Measurements from ENCODE around the gene XYLT1. TPM values are rescaled to one million over a fixed set of nuclear protein-coding genes. Genes with fewer than 3 reads are reported as not detected.

The XYLT1 gene
- total and polyA plus RNA-seq, 2 of the 4 experiments (the other 2 are of a cell fraction): 9.0 to 12.7 TPM

GRCh38 chr16:17389384-17389783, 81.4 kb downstream of the XYLT1 start:
- Histone ChIP-seq H2BK20ac (ENCODE audit: low read depth, low read length) (no peak overlapping the region), H3K4ac (ENCODE audit: low read depth, low read length) (no peak overlapping the region), H2BK120ac (ENCODE audit: low read depth, low read length) (no peak overlapping the region), H2AFZ (replicated peaks; ENCODE audit: low read length, poor library complexity) (no peak overlapping the region), H2AK5ac (ENCODE audit: low read depth, low read length) (no peak overlapping the region), H3K4me3 (ENCODE audit: insufficient read depth, low read depth, low read length) (no peak overlapping the region), H2BK15ac (ENCODE audit: low read depth, low read length) (no peak overlapping the region), H3K9me1 (ENCODE audit: insufficient read depth, low read length) (0 out of 2 replicates have a peak, but pooled peaks cover 5% of the 10 kb centered on the region), H3K56ac (ENCODE audit: extremely low read depth, insufficient read depth, low read length) (no peak overlapping the region), H3K4me1 (ENCODE audit: control insufficient read depth, insufficient read depth, low read length) (no peaks in the 10 kb centered on the region), H2BK5ac (ENCODE audit: low read depth, low read length, poor library complexity, severe bottlenecking) (no peak overlapping the region), H3K9ac (ENCODE audit: low read depth, low read length) (no peak overlapping the region), H3K23ac (ENCODE audit: low read depth, low read length) (no peak overlapping the region), H3K18ac (ENCODE audit: low read depth, low read length) (no peak overlapping the region), H3K36me3 (ENCODE audit: control insufficient read depth, insufficient read depth, low read length) (no peaks in the 10 kb centered on the region), H3K27ac (ENCODE audit: insufficient read depth, low read length) (no peak overlapping the region), H3K79me1 (ENCODE audit: low read depth in 1 of 2, low read length in 2 of 2) (peaks cover 20 to 42% of the 10 kb centered on the region in 2 experiments; a peak in 3 of 4 replicates), H4K91ac (ENCODE audit: insufficient read depth, low read depth, low read length) (no peak overlapping the region), H4K20me1 (ENCODE audit: insufficient read depth, low read length) (peaks cover 10% of the 10 kb centered on the region), H3K4me2 (ENCODE audit: low read depth, low read length) (no peak overlapping the region), H4K8ac (ENCODE audit: low read depth in 2 of 2, low read length in 2 of 2) (no peak overlapping the region), H3K14ac (replicated peaks; ENCODE audit: low read depth, low read length) (no peak overlapping the region), H4K5ac (ENCODE audit: low read depth, low read length) (no peak overlapping the region), H3K27me3 (ENCODE audit: control insufficient read depth, insufficient read depth, low read length) (no peaks in the 10 kb centered on the region), H3K9me3 (ENCODE audit: control insufficient read depth, insufficient read depth, low read length) (no peaks in the 10 kb centered on the region), H2AK9ac (replicated peaks; ENCODE audit: low read depth, low read length, poor library complexity) (no peak overlapping the region)
- BruUV-seq (replicated peaks): no TSS peak
- dilution Hi-C loops (cut with HindIII; ENCODE audit: low sequenced_read_pairs, unreplicated experiment) (no loop called here), in situ Hi-C loops (cut with MboI; ENCODE audit: low sequenced_read_pairs) (no loop called here), intact Hi-C loops (cut with micrococcal nuclease) (no loop called here)
- DNase-seq: peak; percentile 79
- TF ChIP-seq FOS (IDR thresholded peaks at IDR 0.05; ENCODE audit: low read depth, low read length) (peak; percentile 22; the same call in 1 of the 2 replicates), CEBPB (IDR thresholded peaks at IDR 0.05; ENCODE audit: low read depth, low read length) (peak; percentile 72), POLR2A (IDR thresholded peaks at IDR 0.05; ENCODE audit: low read depth, low read length) (no peak)
- peak; percentile 93 for ATAC-seq (ENCODE audit: low read depth)
- no CpG with 5 or more reads among the region's 4 CpGs for WGBS, 2 experiments (ENCODE audit: extremely low coverage in 2 of 2, insufficient read length in 1 of 2)
- CTCF ChIA-PET: no interaction called here
- POLR2A ChIA-PET (ENCODE audit: unreplicated experiment): no interaction called here
